IPS DF 19.7 (cell line): ENCODE results near the gene CDH13.

Experiments used
- DNase-seq: peaks from one replicate; pipeline ENCODE4 v3.0.0-alpha.2; 2013; ENCODE audit warnings: low read depth, low spot score

Gene CDH13

GRCh38 chr16:83742124-83742899, 1115.5 kb downstream of the CDH13 start:
- DNase-seq: no peak

GRCh38 chr16:83743241-83743640, 1116.5 kb downstream of the CDH13 start:
- DNase-seq: no peak

- no peak for DNase-seq
Measured at GRCh38 chr16:83743720-83744119, 1117.0 kb downstream of the CDH13 start.

GRCh38 chr16:83744441-83744981, 1117.7 kb downstream of the CDH13 start:
- DNase-seq: no peak

GRCh38 chr16:83746611-83747010, 1119.8 kb downstream of the CDH13 start:
- no peak for DNase-seq

GRCh38 chr16:83747936-83748335, 1121.2 kb downstream of the CDH13 start:
- DNase-seq: no peak

GRCh38 chr16:83755391-83755790, 1128.6 kb downstream of the CDH13 start:
- DNase-seq: no peak

- no peak for DNase-seq
Measured at GRCh38 chr16:83762141-83762991, 1135.6 kb downstream of the CDH13 start.

- no peak for DNase-seq
Measured at GRCh38 chr16:83762992-83763358, 1136.2 kb downstream of the CDH13 start.

- DNase-seq: no peak
Measured at GRCh38 chr16:83768986-83769385, 1142.2 kb downstream of the CDH13 start.

GRCh38 chr16:83769397-83770008, 1142.7 kb downstream of the CDH13 start:
- DNase-seq: peak; percentile 72

- no peak for DNase-seq
Measured at GRCh38 chr16:83771306-83771942, 1144.7 kb downstream of the CDH13 start.

GRCh38 chr16:83772806-83773205, 1146.0 kb downstream of the CDH13 start:
- DNase-seq: no peak

- no peak for DNase-seq
Measured at GRCh38 chr16:83774066-83774465, 1147.3 kb downstream of the CDH13 start.

- DNase-seq: no peak
Measured at GRCh38 chr16:83776944-83777343, 1150.2 kb downstream of the CDH13 start.

GRCh38 chr16:83779886-83780285, 1153.1 kb downstream of the CDH13 start:
- DNase-seq: no peak

GRCh38 chr16:83785455-83785854, 1158.7 kb downstream of the CDH13 start:
- DNase-seq: no peak

GRCh38 chr16:83789642-83790401, 1163.1 kb downstream of the CDH13 start:
- no peak for DNase-seq

- DNase-seq: no peak
Measured at GRCh38 chr16:83791916-83792315, 1165.1 kb downstream of the CDH13 start.

GRCh38 chr16:83792391-83792790, 1165.6 kb downstream of the CDH13 start:
- DNase-seq: no peak

GRCh38 chr16:83793179-83793578, 1166.4 kb downstream of the CDH13 start:
- DNase-seq: no peak
